GM06990 (cell line): Measurements from ENCODE around the gene PLXND1.

Experiments
- DNase-seq: peaks from one replicate; pipeline ENCODE4 v3.0.0-alpha.2; 2011; ENCODE audit not compliant: insufficient read length; ENCODE audit errors: extremely low read depth
- H3K27me3 ChIP-seq: replicated peaks from 2 replicates; pipeline ENCODE4 v1.6.0; 2011; ENCODE audit warnings: low read length; ENCODE audit not compliant: control insufficient read depth, insufficient read depth
- H3K36me3 ChIP-seq: 2 replicates; pipeline ENCODE4 v1.5.1; 2011; ENCODE audit warnings: low read length; ENCODE audit not compliant: control insufficient read depth, insufficient read depth
- H3K4me3 ChIP-seq: replicated peaks from 2 replicates; pipeline ENCODE4 v1.5.1; 2011; ENCODE audit warnings: low read depth, mild to moderate bottlenecking, control low read depth, low read length
- TF ChIP-seq, protein P1 (sequence below): IDR thresholded peaks from 2 replicates; pipeline ENCODE4 v1.5.1; 2011; ENCODE audit warnings: low read length, control low read depth, mild to moderate bottlenecking, inconsistent platforms; ENCODE audit not compliant: insufficient read depth, poor library complexity, severe bottlenecking

The PLXND1 gene

DNA sequence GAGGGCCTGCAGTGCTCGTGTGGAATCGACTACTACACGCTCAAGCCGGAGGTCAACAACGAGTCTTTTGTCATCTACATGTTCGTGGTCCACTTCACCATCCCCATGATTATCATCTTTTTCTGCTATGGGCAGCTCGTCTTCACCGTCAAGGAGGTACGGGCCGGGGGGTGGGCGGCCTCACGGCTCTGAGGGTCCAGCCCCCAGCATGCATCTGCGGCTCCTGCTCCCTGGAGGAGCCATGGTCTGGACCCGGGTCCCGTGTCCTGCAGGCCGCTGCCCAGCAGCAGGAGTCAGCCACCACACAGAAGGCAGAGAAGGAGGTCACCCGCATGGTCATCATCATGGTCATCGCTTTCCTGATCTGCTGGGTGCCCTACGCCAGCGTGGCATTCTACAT, 74.2 kb downstream of the PLXND1 start:
- Histone ChIP-seq H3K27me3 (no peaks in the 10 kb centered on the region; the same call in 1 of the 2 replicates), H3K4me3 (no peak overlapping the region), H3K36me3 (no peaks in the 10 kb centered on the region)
- TF ChIP-seq, protein P1, sequence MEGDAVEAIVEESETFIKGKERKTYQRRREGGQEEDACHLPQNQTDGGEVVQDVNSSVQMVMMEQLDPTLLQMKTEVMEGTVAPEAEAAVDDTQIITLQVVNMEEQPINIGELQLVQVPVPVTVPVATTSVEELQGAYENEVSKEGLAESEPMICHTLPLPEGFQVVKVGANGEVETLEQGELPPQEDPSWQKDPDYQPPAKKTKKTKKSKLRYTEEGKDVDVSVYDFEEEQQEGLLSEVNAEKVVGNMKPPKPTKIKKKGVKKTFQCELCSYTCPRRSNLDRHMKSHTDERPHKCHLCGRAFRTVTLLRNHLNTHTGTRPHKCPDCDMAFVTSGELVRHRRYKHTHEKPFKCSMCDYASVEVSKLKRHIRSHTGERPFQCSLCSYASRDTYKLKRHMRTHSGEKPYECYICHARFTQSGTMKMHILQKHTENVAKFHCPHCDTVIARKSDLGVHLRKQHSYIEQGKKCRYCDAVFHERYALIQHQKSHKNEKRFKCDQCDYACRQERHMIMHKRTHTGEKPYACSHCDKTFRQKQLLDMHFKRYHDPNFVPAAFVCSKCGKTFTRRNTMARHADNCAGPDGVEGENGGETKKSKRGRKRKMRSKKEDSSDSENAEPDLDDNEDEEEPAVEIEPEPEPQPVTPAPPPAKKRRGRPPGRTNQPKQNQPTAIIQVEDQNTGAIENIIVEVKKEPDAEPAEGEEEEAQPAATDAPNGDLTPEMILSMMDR: no peak
- no peak for DNase-seq

DNA sequence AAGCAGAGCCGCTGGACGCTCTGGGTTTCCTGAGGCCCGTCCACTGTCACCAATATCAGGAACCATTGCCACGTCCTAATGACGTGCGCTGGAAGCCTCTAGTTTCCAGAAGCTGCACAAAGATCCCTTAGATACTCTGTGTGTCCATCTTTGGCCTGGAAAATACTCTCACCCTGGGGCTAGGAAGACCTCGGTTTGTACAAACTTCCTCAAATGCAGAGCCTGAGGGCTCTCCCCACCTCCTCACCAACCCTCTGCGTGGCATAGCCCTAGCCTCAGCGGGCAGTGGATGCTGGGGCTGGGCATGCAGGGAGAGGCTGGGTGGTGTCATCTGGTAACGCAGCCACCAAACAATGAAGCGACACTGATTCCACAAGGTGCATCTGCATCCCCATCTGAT, 74.8 kb downstream of the PLXND1 start:
- Histone ChIP-seq H3K36me3 (no peaks in the 10 kb centered on the region), H3K4me3 (no peak overlapping the region), H3K27me3 (no peaks in the 10 kb centered on the region; the same call in 1 of the 2 replicates)
- DNase-seq: no peak
- TF ChIP-seq, protein P1: no peak

DNA sequence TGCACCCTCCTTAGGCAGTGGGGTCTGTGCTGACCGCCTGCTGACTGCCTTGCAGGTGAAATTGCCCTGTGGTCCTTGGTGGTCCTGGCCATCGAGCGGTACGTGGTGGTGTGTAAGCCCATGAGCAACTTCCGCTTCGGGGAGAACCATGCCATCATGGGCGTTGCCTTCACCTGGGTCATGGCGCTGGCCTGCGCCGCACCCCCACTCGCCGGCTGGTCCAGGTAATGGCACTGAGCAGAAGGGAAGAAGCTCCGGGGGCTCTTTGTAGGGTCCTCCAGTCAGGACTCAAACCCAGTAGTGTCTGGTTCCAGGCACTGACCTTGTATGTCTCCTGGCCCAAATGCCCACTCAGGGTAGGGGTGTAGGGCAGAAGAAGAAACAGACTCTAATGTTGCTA, 75.7 kb downstream of the PLXND1 start:
- no peak overlapping the region for H3K4me3 ChIP-seq
- no peaks in the 10 kb centered on the region; the same call in 1 of the 2 replicates for H3K27me3 ChIP-seq
- H3K36me3 ChIP-seq: no peaks in the 10 kb centered on the region
- TF ChIP-seq, protein P1: no peak
- no peak for DNase-seq

DNA sequence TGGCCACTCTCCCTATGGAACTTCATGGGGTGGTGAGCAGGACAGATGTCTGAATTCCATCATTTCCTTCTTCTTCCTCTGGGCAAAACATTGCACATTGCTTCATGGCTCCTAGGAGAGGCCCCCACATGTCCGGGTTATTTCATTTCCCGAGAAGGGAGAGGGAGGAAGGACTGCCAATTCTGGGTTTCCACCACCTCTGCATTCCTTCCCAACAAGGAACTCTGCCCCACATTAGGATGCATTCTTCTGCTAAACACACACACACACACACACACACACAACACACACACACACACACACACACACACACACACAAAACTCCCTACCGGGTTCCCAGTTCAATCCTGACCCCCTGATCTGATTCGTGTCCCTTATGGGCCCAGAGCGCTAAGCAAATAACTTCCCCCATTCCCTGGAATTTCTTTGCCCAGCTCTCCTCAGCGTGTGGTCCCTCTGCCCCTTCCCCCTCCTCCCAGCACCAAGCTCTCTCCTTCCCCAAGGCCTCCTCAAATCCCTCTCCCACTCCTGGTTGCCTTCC, 76.2 kb downstream of the PLXND1 start:
- no peaks in the 10 kb centered on the region; the same call in 1 of the 2 replicates for H3K27me3 ChIP-seq
- no peaks in the 10 kb centered on the region for H3K36me3 ChIP-seq
- TF ChIP-seq, protein P1: no peak
- no peak for DNase-seq
- H3K4me3 ChIP-seq: no peak overlapping the region

DNA sequence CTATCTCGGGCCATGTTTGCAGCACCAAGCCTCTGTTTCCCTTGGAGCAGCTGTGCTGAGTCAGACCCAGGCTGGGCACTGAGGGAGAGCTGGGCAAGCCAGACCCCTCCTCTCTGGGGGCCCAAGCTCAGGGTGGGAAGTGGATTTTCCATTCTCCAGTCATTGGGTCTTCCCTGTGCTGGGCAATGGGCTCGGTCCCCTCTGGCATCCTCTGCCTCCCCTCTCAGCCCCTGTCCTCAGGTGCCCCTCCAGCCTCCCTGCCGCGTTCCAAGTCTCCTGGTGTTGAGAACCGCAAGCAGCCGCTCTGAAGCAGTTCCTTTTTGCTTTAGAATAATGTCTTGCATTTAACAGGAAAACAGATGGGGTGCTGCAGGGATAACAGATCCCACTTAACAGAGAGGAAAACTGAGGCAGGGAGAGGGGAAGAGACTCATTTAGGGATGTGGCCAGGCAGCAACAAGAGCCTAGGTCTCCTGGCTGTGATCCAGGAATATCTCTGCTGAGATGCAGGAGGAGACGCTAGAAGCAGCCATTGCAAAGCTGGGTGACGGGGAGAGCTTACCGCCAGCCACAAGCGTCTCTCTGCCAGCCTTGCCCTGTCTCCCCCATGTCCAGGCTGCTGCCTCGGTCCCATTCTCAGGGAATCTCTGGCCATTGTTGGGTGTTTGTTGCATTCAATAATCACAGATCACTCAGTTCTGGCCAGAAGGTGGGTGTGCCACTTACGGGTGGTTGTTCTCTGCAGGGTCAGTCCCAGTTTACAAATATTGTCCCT, 76.9 kb downstream of the PLXND1 start:
- no peak overlapping the region for H3K4me3 ChIP-seq
- no peak for DNase-seq
- no peaks in the 10 kb centered on the region for H3K36me3 ChIP-seq
- TF ChIP-seq, protein P1: no peak
- no peaks in the 10 kb centered on the region; the same call in 1 of the 2 replicates for H3K27me3 ChIP-seq
